ENCODE data around the gene CD247.

Gene CD247

GRCh38 chr1:167467126-167467710 lies 51.1 kb downstream of the CD247 start:
- in situ Hi-C loops (cut with HindIII; ENCODE audit: low sequenced_read_pairs): no loop called here

DNA sequence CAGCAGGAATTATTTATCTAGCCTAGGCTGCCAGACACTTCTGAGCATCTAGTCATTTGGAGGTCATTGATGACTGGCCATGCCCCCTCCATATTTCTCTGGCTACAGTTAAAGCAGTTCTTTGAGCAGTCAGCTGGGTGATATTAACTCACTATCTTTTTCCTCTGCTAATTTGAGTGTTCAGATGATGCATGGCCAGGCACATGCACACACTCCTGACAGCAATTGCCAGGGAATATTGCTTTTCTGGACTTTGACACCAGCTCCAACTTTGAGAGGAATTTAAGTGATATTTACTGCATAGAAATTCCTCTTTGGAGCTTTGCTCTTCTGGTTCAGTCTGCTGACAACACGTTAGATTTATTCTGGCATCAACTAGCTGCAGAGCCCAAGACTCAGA lies 52.6 kb downstream of the CD247 start:
- in situ Hi-C loops (cut with HindIII; ENCODE audit: low sequenced_read_pairs): no loop called here

- in situ Hi-C loops (cut with HindIII; ENCODE audit: low sequenced_read_pairs): no loop called here
Observed at GRCh38 chr1:167465018-167465417, 53.3 kb downstream of the CD247 start.

GRCh38 chr1:167463875-167464575 lies 54.3 kb downstream of the CD247 start:
- in situ Hi-C loops (cut with HindIII; ENCODE audit: low sequenced_read_pairs): no loop called here

- in situ Hi-C loops (cut with HindIII; ENCODE audit: low sequenced_read_pairs): no loop called here
Observed at GRCh38 chr1:167463080-167463479, 55.2 kb downstream of the CD247 start.

- in situ Hi-C loops (cut with HindIII; ENCODE audit: low sequenced_read_pairs): no loop called here
Observed at GRCh38 chr1:167462341-167462740, 56.0 kb downstream of the CD247 start.

- in situ Hi-C loops (cut with HindIII; ENCODE audit: low sequenced_read_pairs): no loop called here
Observed at GRCh38 chr1:167460836-167461235, 57.5 kb downstream of the CD247 start.

GRCh38 chr1:167457936-167458584 lies 60.3 kb downstream of the CD247 start:
- in situ Hi-C loops (cut with HindIII; ENCODE audit: low sequenced_read_pairs): no loop called here

- in situ Hi-C loops (cut with HindIII; ENCODE audit: low sequenced_read_pairs): no loop called here
Observed at GRCh38 chr1:167456926-167457325, 61.4 kb downstream of the CD247 start.

DNA sequence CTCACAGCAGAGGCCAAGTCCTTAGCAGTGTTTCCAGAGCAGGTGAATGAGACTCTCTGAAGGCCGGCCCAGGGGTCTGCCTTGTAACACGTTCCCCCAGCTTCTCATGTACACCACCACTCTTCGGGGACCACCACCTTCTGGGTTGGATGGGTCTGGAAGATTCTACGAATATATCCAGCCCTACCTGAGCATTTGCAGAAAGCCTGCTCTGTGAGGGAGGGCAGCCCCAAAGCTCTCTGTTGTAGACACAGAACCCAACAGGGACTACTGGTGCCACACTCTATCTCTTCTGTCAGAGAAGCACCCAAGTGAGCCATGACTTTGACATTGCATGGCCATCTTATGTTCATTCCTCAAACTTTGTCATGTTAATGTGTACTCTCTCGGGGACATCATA lies 61.8 kb downstream of the CD247 start:
- in situ Hi-C loops (cut with HindIII; ENCODE audit: low sequenced_read_pairs): no loop called here

DNA sequence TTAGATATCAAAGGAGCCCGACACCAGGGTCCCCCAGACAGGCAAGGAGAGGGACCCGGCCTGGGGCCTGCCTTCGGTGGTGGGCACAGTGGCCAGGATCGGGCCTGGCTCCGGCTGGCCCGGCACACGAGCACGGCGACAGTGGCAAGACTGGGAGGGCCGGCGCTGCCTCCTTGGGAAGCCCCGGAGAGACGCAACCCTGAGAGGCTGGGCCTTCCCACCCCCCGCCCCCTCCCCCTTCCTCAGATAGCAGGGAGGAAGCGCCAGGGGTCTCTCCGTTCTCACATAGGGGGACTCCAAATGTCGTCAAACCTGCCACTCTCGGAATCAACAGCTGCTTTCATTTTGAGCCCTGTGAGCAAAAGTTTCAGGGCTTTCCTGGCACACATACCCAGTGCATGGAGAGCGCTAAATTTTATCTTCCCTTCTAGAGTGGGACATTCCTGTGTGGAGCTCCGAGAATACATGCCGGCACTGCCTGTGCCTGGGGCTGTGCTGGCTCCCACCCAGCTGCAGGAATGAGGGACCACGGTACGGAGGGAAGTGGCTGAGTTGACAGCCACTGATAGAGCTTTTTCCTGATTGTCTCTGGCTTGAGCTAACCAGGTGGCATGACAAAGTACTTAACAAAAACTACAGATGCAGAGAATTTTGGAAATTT lies 62.4 kb downstream of the CD247 start:
- in situ Hi-C loops (cut with HindIII; ENCODE audit: low sequenced_read_pairs): no loop called here

GRCh38 chr1:167454894-167455785 lies 63.2 kb downstream of the CD247 start:
- in situ Hi-C loops (cut with HindIII; ENCODE audit: low sequenced_read_pairs): no loop called here

GRCh38 chr1:167454304-167454893 lies 63.9 kb downstream of the CD247 start:
- in situ Hi-C loops (cut with HindIII; ENCODE audit: low sequenced_read_pairs): no loop called here

DNA sequence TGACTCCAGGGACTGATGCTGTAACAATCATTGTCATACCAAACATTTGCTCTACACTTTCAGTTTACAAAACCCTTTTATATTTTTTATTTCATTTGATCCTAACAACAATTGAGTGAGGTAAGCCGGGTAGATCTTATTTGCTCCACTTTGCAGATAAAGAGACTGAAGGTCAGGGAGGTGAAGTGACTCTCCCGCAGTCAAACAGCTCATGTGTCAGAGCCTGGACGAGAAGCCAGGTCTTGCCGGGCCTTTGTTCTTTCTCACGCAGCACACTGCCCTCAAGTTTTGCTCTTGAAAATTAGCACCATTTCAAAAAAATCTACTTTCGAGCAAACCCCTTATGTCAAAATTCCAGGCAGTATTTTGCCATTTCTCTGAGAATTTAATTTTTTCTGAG lies 65.2 kb downstream of the CD247 start:
- in situ Hi-C loops (cut with HindIII; ENCODE audit: low sequenced_read_pairs): no loop called here

GRCh38 chr1:167452483-167452882 lies 65.8 kb downstream of the CD247 start:
- in situ Hi-C loops (cut with HindIII; ENCODE audit: low sequenced_read_pairs): no loop called here

GRCh38 chr1:167450843-167451242 lies 67.5 kb downstream of the CD247 start:
- in situ Hi-C loops (cut with HindIII; ENCODE audit: low sequenced_read_pairs): no loop called here

GRCh38 chr1:167447521-167448136 lies 70.7 kb downstream of the CD247 start:
- in situ Hi-C loops (cut with HindIII; ENCODE audit: low sequenced_read_pairs): loop anchor here (25.0 kb wide), 1 partner anchor 385 kb away; no protein-coding TSS in a partner anchor

DNA sequence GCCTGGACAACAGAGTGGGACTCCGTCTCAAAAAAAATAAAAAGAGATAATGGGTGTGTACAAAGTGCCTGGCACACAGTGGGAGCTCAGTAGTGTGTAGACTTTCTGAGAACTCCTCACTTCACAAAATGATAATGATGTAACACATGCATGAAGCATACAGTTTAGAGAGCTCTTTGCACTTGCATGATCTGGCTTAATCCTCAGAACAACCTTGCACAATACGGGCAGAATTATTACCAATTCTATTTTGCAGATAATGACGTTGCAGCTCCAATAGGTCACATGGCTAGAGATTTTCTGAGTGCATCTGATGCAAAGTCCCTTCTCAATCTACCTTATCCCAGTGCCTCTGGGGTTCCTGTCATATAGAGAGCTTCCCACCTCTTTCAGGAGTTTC lies 71.4 kb downstream of the CD247 start:
- in situ Hi-C loops (cut with HindIII; ENCODE audit: low sequenced_read_pairs): loop anchor here (25.0 kb wide), 1 partner anchor 385 kb away; no protein-coding TSS in a partner anchor

- in situ Hi-C loops (cut with HindIII; ENCODE audit: low sequenced_read_pairs): loop anchor here (25.0 kb wide), 1 partner anchor 381 kb away; no protein-coding TSS in a partner anchor
Observed at GRCh38 chr1:167443757-167444156, 74.6 kb downstream of the CD247 start.
